GM06990 (cell line): ENCODE data around the gene DNAJA2.

Experiments used
- DNase-seq: peaks from one replicate; pipeline ENCODE4 v3.0.0-alpha.2; 2011; ENCODE audit not compliant: insufficient read length; ENCODE audit errors: extremely low read depth
- H3K27me3 ChIP-seq: replicated peaks from 2 replicates; pipeline ENCODE4 v1.6.0; 2011; ENCODE audit warnings: low read length; ENCODE audit not compliant: control insufficient read depth, insufficient read depth
- H3K36me3 ChIP-seq: 2 replicates; pipeline ENCODE4 v1.5.1; 2011; ENCODE audit warnings: low read length; ENCODE audit not compliant: control insufficient read depth, insufficient read depth
- H3K4me3 ChIP-seq: replicated peaks from 2 replicates; pipeline ENCODE4 v1.5.1; 2011; ENCODE audit warnings: low read depth, mild to moderate bottlenecking, control low read depth, low read length
- TF ChIP-seq, protein P1 (sequence below): IDR thresholded peaks from 2 replicates; pipeline ENCODE4 v1.5.1; 2011; ENCODE audit warnings: low read length, control low read depth, mild to moderate bottlenecking, inconsistent platforms; ENCODE audit not compliant: insufficient read depth, poor library complexity, severe bottlenecking

DNAJA2 gene

DNA sequence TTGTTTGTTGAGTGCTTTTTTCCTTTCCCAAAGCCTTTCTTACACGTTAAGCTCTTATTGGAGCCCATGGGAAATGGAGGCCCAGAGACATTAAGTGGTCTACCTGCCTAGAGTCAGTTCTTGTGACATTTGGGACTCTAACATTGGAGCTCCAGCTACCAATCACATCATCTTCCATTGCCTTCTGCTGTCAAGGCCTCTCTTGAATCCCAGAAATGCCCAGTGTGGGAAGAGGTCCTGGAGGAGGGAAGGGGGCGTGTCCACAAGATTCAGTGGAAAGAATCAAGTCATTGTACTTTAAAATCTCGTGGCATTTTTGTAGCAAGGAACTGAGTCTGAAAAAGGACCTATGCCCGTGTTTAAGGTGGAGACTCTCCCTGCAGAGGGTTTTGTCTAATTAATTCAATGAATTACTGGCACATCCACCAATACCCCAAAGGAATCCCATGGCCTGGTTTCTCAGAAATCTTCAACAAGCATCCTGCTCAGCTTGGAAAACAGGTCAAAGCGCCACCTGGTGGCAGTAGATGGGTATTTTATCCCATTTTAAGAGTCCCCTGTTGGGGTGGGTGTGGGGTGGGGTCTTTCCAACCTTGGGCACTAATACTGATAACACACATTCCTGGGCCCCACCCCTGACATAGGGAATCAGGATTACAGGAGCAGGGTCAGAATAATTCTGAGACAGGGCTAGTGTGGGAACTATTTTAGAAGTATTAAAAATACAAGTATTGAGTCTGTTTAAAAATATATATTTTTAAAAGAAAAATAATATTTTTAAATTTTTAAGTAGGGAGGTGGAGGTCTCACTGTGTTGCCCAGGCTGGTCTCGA is 64.7 kb downstream of the DNAJA2 start:
- Histone ChIP-seq H3K27me3 (no peaks in the 10 kb centered on the region), H3K36me3 (no peaks in the 10 kb centered on the region), H3K4me3 (no peak overlapping the region)
- TF ChIP-seq, protein P1, sequence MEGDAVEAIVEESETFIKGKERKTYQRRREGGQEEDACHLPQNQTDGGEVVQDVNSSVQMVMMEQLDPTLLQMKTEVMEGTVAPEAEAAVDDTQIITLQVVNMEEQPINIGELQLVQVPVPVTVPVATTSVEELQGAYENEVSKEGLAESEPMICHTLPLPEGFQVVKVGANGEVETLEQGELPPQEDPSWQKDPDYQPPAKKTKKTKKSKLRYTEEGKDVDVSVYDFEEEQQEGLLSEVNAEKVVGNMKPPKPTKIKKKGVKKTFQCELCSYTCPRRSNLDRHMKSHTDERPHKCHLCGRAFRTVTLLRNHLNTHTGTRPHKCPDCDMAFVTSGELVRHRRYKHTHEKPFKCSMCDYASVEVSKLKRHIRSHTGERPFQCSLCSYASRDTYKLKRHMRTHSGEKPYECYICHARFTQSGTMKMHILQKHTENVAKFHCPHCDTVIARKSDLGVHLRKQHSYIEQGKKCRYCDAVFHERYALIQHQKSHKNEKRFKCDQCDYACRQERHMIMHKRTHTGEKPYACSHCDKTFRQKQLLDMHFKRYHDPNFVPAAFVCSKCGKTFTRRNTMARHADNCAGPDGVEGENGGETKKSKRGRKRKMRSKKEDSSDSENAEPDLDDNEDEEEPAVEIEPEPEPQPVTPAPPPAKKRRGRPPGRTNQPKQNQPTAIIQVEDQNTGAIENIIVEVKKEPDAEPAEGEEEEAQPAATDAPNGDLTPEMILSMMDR, result peak; percentile 79
- no peak for DNase-seq

DNA sequence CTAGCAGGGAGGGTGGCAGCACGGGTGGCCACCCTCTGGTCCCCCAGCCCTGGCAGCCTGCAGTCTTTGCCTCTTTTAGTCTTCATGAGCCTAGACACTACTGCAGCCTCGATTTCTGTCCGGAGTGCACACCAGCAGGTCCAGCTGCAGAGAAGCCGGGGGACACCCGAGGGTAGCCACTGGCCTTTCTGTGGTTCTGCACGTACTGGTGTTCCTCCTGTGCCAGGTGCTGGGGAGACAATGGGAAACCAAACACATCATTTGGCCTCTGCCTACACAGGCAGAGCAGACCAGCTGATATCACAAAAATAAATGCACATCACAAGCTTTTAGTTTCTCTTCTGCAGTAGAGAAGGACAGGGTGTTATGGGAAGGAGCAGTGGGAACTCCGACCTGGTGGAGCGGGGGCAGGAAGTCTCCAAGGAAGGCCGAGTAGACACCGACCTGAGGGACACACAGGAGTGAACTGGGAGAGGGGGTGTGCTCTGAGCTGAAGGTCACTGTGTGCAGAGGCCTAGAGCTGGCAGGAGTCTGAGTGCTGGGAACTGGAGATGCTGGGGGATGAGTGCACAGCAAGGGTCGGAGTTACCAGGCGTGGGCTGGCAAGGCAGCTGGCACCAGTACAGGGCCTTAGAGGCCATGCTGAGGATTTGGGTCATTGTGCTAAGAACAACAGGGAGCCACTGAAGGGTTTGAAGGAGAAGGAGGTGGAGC is 66.3 kb downstream of the DNAJA2 start:
- DNase-seq, result no peak
- H3K36me3 ChIP-seq, result no peaks in the 10 kb centered on the region
- no peak overlapping the region for H3K4me3 ChIP-seq
- TF ChIP-seq, protein P1, result no peak
- H3K27me3 ChIP-seq, result no peaks in the 10 kb centered on the region

DNA sequence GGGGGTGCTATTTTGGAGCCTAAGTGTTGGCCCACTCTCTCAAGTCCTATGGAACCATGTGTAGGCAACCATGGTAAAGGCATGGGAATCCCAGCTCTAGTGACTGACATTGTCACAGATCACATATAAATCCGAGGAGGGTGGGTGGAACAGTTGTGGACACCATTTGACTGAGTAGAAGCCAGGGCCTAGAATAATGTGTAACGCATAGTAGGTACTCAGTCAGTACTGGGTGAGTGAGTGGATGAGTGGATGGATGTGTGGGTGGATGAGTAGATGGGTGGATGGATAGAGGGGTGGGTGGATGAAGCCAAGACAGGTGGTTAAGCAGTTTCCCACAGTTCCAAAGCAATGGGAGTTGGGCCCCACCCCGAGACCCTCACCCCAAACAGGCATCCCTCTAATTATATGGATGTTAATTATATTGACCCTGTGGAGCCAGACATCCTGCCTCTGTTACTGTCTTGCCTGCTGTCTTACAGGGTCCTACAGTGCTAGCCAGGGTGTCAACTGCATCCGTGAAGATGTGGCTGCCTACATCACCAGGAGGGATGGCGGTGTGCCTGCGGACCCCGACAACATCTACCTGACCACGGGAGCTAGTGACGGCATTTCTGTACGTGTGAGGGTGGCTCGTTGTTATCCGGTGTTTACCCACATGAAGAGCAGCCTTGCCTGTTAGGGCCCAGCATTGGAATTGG is 67.0 kb downstream of the DNAJA2 start:
- Histone ChIP-seq H3K4me3 (no peak overlapping the region), H3K27me3 (no peaks in the 10 kb centered on the region), H3K36me3 (no peaks in the 10 kb centered on the region)
- DNase-seq, result no peak
- TF ChIP-seq, protein P1, result no peak
